GM21723 (cell line): Measurements from ENCODE around the gene MAGED2.
"Not testable (repeated sequence)": the region's sequence is repeated elsewhere in the genome, so short reads cannot be mapped to it uniquely, and the experiment has no call there.

ENCODE experiments used
- ATAC-seq: cut with Tn5 transposase; IDR thresholded peaks from one replicate; pipeline ENCODE4 v1.9.1; 2021; ENCODE audit warnings: mild to moderate bottlenecking, moderate library complexity; ENCODE audit not compliant: unreplicated experiment

The MAGED2 gene

DNA sequence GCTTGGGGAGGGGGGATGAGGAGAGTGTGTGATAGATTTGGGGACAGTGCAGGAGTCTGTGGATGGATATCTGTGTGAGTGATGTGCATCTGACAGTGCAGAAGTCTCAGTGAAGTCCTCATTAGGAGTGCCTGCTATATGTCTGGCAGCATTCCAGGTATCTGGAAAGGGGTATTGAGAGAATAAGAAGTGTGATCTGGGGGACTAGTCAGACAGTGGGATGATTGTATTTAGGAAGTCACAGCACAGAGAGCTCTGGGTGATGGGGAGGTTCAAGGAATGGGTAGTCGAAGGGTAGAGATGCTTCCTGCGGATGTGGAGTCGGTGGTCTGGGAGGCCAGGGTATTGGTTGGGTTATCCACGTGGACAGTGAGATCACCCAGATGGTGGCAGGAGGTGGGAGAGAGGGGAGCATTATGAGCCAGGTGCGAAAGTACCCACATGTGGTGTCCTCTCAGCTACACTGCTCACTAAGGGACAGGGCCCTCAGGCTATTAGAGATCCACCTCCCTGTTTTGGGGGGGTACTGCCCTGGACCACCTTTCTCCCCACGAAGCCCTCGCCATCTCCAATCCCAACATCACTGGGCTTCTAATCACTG lies 9.8 kb downstream of the MAGED2 start:
- no peak for ATAC-seq

DNA sequence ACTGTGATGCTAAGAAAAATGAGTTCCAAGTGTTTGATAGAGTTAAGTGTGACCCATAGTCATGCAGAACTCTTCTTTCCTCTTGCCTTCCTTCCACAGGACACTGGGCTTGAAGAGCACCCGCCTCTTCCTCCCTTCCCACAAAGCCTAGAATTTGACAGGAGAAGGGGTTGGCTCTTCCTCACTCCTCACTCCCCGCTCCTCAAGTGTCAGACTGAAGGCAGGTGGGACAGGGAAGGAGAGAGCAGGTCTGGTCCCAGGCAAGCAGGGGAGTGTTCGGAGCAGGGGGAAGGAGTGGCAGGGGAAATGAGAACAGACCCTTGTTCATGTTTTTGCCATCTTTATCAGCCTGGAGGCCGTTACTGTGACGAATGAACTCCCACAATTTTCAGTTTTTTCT lies 10.7 kb downstream of the MAGED2 start:
- ATAC-seq: no peak

DNA sequence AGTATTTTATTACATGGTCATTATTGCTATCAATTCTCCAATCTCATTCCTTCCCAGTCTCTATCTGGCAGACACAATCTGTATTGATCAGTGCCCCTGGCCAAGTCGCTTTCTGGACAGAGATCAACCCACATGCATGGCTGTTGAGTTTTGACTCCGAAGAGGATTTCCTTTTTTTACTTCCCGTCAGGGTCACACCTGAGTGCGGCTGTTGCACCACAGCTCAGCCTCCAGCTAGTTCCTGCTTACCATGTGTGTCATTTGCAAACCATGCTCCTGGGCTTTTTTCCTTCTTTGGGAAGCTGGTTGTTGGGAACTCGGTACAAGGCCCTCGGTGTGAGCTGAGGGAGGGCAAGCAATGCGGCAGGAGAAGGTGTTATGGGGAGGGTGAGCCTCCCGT lies 11.7 kb downstream of the MAGED2 start:
- no peak for ATAC-seq

DNA sequence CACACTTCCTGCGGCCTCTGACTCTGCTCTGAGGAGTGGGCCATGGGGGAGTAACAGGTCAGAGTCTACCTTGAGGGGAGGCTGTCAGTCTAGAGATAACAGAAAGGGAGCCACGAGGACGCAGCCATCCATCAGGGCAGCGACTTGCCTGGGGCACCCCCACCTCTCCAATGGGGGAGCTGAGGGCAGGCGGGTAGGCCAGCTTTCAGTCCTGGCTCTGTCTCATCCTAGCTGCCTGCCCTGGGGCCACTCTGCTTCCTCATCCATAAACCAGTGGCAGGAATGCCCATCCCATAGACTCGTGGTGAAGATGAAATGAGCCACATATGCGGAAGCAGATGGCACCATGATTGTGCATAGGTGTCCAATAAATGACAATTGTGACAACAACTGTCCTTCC lies 13.2 kb downstream of the MAGED2 start:
- no peak for ATAC-seq

DNA sequence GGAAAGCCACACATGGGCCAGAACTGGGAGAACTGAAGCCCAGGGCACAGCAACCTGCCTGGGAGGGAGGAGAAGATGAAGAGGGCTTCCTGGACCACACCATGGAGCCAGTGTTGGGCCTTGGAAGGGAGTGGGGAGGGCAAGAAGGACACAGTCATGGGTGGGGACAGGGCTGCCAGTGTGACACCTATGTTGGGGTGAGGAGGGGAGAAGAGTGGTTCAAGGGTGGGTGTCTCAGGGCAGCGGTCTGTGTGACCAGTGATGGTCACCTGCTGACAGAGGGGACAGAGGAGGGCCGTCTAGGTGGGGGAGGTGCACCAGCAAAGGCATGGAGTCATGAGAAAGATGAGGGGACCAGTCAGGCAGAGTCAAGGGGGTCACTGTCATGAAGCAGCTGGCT lies 13.8 kb downstream of the MAGED2 start:
- no peak for ATAC-seq

DNA sequence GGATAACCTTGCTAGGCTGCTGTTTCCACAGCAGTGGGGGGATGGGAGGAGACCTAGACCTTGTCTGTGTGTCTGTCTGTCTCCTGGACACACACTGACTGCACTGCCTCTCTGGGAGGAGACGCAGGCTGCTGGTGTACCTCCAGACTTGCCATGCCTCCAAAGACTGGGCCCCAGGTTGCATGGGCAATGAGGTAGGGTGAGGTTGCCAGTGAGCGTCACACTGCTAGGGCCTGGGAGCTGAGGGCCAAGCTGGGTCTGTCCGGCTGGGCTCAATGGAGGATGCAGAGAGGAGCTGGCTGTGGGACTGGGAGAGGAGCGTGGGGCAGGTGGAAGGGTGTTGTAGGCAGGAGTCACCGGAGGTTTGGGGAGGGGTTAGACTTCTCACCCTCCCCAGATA lies 16.6 kb downstream of the MAGED2 start:
- ATAC-seq: no peak

DNA sequence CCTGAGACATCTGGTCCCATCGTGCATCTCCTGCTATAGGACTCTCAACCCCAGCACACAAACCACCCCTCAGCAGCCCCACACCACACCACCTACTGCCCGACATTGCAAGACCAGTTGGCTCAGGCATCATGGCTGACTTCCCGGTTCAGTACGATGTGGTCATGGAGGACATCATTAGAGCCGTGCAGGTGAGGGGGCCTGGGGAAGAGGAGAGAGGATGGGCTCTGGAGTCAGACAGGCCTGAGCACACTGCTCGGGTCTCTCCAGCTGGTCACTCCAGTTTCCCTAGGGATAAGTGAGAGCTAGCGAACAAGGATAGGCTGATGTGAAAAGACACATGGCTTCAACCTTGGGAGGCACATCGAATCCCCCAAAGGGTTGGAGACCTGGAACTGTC lies 17.2 kb downstream of the MAGED2 start:
- no peak for ATAC-seq

DNA sequence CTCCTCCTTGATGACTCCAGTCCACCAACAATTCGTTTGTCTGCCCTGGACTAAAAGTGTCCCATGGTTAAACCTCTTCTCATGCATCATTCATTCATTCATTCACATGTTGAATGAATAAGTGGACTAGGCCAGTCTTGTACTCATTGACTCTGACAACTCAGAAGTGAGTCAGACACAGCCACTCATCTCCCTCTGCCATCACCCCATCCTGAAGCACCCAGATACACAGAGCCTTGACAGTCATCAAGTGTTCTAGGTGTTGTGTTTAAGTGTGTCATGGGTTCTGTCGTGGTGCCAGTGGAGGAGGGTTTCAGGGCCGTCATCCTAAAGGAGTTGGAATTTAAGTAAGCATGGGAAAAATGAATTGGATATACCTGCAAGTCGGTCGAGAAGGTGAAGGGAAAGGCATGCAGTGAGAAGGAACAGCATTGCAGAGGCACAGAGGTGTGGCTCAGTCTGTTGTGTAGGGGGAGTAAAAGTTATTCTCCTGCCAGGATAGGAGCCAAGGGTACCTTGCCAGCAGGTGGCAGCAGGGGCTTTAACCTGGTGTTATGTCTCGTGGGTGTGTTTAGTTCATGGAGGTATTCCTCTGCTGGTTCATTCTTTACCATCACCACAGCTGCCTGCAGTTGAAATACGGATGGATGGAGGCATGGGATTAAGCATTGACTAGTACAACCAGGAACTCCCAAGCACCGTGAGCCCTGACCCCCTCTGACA lies 18.3 kb downstream of the MAGED2 start:
- no peak for ATAC-seq

DNA sequence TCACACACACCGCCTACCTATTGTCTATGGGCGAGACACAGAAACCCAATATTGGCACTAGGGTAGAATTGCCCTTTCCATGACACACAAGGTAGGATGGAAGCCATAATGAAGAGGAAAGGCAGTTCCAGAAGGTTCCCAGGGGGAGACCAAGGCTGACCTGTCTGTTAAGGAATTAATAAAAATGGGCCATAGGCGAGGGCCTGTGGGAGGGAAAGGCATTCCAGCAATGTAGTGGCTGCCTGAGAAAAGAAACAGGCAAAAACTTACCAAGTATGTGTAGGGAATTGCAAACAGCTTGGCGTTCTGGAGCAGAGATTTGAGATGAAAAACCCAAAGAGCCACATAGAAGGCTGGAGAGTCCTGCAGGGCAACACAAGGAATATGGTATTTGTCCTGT lies 19.1 kb downstream of the MAGED2 start:
- no peak for ATAC-seq

DNA sequence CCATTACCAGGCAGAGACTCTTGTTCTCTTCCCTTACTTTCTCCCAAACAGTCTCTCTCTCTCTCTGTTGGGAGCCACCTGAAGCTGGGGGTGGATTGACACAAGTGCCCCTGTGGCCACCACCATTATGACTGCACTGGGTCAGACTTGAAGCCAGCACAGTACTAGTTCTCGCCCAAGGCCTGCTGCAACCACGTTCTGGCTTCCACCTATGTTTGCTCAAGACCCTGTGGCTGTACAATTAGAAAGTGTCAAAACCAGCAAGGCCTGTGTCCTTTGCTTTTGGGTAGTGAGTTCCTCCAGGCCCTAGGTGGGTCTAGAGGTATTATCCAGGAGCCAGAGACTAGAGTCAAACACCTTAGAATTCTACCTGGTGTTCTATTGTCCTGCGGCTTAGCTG lies 31.0 kb downstream of the MAGED2 start:
- no peak for ATAC-seq

DNA sequence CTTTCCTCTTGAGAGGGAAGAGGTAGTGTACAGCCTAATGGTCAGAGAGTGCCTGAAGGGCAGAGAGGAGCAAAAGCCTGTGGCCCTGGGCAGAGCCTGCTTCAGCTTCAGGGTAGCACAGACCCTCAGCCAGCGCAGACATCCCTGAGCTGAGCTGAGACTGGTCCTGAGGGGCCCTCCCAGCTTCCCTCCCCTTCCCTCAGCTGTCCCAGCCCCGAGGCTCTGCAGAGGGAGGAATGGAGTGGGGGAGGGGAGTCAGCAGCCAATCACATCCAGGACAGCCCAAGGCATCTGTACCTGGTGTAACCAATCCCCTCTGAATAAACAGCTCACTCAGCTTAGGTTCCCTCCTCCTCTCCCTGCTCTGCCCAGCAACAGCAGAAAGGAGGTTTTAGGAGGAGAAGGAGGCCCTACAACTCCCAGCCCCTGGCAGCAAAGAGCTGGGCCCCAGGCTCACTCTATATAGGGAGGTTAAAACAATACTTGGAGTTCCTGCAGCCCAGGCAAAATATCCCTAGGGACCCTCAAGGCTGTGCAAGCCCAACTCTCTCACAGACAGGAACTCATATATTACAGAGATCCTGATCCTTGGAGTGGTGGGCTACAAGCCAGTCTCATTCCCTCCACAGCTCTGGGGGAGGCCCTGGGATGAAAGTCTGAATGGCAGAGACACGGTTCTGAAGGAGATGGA lies 33.8 kb downstream of the MAGED2 start:
- not testable (repeated sequence) for ATAC-seq

DNA sequence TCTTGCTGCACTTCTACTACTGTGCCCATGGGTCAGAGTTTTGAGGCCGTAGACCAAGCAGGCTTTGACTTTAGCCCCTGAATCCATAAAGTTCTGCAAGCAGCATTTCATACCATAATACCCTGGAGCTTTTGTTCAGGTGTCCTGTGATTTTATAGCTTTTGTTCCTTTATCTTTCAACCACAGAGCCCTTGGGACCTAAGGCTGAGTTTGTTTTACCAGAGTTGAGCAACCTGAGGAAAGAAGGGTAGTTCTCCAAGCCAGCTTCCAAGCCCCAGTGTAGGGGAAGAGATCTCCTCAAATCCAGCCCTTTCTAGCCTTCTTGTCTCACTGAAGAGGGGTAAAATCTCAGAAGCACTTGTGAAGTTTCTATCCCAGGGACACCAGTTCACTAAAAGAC lies 35.1 kb downstream of the MAGED2 start:
- no peak for ATAC-seq

DNA sequence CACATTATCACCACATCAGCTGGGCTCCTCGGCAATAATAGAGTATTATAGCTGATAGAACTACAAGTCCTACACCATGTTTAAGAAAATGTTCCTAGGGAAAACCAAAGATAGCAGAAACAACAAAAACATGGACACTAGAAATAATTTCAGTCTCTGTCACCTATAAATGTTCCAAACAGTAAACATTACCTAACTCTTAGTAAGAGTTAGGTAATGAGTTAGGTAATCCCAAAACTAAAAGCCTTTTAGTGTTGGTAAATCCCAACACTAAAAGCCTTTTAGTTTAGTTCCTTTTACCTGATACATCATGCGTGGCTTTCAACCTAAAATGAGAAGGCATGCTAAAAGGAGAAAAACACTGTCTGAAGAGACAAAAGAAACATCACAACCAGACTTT lies 35.5 kb downstream of the MAGED2 start:
- no peak for ATAC-seq

DNA sequence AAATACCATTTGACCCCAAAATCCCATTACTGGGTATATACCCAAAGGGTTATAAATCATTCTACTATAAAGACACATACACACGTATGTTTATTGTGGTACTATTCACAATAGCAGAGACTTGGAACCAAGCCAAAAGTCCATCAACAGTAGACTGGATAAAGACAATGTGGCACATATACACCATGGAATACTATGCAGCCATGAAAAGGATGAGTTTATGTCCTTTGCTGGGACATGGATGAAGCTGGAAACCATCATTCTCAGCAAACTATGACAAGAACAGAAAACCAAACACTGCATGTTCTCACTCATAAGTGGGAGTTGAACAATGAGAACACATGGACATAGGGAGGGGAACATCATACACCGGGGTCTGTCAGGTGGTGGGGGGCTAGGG lies 40.2 kb downstream of the MAGED2 start:
- not testable (repeated sequence) for ATAC-seq

DNA sequence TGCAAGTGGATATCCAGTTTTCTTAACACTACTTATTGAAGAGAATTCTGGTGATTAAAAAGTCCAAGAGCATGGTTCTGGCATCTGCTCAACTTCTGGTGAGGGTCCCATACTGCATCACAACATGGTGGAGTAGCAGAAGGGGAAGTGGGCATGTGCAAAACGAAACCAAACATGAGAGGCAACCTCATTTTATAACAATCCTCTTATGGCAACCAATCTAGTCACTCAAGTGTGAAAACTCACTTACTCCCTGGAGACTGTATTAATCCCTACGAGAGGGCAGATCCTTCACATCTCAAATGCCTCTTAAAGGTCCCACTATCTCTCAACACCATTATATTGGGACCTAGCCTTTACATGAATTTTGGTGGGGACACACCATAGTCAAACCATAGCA lies 57.7 kb downstream of the MAGED2 start:
- ATAC-seq: no peak
